HG02885 (cell line): ENCODE results near the gene BICD1.

Source experiments
- ATAC-seq: cut with Tn5 transposase; IDR thresholded peaks from one replicate; pipeline ENCODE4 v1.9.1; 2021; ENCODE audit warnings: mild to moderate bottlenecking; ENCODE audit not compliant: unreplicated experiment, poor library complexity

Gene BICD1

DNA sequence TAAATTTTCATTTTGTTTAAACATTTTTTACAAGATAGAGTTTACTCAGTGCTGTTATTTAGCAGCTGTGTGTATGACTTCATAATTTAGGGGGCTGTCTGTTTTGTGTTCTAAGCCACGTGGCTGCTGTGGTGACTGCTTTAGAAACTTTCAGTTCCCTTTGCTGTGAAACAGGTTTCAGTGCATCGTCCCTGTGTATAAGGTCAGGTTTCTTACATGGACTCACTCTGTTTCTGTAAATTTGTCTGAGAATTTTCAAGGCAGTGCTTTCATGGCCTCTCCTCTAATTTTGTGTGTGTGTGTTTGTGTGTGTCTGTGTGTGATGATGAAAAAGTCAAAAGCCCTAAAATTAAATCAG lies 32.4 kb downstream of the BICD1 start:
- peak; percentile 91 for ATAC-seq

DNA sequence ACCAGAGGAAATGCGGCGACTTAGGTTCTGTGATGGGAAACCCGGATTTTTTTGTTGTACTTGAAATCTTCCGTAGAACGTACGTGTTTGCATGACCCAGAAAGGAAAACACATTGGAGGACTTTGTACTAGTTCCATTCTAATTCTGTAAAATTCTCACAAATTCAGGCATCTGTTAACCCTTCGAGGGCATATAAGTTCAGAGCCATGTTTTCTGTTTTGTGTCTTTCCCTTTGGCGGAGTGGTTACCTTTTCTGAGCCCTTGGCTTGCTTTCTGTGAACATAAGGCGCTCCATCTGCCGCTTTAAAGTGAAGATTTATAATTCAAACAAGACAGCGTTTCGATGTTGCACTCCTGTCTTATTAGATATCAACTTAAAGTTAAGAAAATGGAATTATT lies 34.2 kb downstream of the BICD1 start:
- ATAC-seq = no peak

DNA sequence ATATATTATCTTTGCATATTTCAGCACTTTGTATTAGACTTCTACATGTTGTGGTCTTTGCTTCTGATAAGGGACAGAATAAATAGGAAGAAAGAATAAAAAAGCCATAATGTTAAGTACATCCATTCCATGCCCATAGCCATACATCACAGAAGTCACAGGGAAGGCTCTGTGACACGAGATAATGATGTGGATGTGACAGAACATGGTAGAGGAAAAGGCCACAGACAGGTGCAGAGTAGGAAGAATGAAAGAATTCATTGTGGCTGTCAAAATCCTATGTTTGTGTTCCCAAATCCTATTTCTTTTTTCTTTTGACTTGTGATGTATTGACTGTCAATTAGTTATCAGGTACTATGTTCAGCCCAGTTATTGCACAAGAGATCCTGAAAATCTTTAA lies 38.4 kb downstream of the BICD1 start:
- ATAC-seq = no peak

DNA sequence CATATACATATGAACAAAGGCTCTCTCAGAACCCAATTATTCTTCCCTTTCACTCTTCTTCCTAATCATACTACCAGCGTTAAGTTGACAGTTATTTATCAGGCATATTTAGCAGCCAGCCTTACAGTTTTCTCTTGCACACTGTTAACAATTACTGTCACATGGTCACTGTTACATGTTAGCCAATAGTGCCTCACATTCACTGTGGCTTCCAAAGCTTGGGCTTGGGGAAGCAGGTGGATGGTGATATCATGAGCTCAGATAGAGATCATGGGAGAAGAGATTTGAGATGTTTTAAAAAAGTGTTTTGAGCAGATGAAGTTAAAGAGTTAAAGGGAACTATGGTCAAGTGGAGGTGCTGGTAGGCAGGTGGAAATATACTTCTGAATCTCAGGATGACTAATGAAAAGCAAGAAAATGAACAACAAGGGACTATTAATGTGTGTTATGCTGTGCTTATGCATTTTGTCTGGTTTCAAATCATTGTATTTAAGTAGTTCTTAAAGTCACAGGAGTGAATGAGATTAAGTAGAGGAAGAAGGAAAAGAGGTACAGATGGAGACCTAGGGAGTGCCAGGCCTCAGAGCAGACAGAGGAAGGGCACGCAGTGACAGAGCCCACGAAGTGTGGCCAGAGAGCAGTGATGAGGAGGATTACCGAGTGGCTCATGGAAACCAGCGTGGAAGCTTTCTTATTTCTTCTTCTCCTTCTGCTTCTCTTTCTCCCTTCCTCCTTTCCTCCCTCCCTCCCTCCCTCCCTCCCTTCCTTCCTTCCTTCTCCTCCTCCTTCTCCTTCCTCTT lies 39.6 kb downstream of the BICD1 start:
- peak; percentile 87 for ATAC-seq

DNA sequence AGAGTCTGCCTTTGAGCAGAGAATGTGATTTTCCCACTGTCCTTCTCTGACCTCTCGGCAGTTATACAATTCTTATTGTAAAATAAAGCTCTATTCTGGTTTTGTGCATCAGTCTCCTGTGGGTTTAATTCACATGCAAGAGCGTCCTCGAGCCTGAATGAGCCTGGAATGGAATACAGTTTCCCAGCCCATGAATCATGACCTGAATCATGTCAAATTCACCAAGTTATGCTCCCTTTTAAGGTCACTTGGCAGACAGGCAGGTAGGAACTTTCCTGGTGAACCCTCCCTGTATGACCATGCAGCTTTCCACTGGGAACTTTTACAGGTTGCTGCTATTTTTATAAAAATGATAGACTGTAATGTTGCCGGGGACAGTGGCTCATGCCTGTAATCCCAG lies 41.7 kb downstream of the BICD1 start:
- no peak for ATAC-seq

DNA sequence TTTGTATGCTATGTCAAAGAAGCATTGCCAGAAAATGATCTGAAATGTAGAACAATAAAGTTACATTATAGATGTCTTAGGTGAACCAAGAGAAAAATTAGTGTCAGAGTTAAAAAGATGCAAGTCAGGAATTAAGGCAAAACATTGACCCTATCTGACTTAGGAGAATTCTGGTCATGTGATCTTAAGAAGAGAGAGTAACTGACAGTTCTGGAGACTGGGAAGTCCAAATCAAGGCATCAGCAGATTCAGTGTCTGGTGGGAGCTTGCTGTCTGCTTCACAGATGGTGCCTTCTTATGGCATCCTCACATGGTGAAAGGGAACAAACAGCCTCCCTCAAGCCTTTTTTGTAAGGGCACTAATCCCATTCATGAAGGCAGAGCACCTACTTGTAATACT lies 42.8 kb downstream of the BICD1 start:
- no peak for ATAC-seq

DNA sequence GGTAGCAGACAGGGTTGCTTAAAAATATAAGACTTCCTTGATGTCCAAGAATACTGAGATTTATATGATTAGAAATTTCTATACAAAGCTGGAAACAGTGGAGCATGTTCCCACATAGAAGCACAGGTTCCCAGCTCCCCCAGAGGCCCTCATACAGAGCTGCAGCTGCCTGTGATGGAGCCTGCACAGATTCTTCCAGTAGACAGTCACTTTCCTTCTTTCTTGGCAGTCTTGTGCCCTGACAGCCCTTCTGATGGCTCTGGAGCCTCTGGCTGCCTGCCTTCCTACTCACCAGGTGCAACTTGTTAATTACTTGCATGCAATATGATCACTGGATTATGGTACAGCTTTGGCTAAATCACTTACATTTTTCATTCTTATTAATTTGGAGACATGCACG lies 44.4 kb downstream of the BICD1 start:
- ATAC-seq = no peak

DNA sequence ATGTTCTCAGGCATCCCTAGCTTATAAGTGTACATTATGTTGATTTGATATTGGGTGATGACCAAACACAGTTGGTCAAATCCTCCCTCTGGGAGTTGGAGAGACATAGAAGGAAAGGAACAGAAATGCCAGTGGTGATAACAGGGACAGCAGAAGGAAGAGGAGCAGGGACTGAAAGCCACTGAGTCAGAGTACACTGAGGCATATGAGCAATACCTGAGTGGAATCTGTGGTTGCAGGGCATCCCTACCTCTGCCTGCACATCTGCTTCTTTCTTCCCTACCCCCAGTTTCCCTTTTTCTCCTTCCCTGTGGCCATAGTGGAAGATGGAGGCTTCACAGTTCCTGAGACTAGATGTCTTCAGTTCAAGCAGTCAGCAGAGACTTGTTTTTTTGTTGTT lies 44.9 kb downstream of the BICD1 start:
- no peak for ATAC-seq

DNA sequence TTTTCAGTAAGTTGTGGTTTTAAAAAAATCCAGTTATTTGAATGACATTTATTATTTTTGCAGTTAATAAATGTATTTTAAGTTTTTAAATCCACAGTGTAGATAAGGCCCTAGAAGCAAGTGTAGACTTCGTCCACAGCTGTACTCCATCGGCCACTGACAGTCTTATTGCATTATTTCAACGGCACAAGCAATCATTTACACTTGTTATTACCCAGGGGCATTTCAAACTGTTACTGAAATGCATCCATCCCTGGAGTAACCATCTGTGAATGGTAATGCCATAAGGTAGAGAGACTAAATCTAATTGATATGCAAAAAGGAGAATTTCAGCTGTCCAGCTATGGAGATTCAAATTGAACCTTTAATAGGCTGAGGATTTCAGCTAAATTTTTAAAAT lies 48.4 kb downstream of the BICD1 start:
- no peak for ATAC-seq

DNA sequence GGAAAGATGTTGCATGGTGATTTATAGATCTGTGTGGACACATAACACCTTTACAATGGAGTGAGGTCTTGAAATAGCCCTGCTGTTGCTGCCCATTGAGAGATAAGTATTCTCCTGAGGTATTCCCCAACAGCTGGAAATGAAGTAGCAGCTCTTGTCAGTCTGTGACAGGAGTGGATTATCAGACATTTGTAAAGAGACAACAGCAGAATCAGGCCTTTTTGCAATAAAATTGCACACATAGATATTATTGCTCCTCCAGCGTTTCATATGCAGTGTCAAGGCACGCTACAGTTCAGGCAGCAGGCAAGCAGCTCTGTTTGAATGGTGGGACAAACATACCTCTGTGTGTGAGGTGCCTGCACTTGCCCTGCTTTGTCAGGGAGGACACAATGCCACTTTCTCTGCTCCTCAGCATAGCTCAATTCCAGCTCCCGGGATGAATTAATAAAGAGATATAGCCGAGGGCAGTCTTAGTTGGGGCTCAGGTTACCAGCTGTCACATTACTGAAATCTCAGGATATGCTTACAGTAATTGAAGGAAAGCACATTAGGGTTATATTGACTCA lies 49.4 kb downstream of the BICD1 start:
- ATAC-seq = no peak

DNA sequence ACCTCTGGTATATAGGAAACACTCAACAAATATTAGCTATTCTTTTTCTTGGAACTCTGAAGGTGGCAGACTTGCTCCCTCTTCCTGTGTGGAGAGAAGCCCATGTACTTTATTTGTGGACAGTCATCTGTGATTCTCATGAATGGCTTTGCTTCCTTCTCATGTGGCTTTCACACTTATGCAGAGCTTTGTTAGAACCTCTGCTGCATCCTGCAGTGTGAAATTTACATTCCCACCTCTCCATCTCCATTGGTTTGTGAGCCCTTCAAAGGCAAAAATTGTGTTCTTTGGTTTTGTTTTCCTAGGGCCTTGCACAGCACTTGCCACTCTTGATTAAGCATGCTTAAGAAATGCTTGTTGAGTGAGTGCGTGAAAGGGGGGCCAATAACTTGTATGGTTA lies 51.9 kb downstream of the BICD1 start:
- ATAC-seq = no peak

DNA sequence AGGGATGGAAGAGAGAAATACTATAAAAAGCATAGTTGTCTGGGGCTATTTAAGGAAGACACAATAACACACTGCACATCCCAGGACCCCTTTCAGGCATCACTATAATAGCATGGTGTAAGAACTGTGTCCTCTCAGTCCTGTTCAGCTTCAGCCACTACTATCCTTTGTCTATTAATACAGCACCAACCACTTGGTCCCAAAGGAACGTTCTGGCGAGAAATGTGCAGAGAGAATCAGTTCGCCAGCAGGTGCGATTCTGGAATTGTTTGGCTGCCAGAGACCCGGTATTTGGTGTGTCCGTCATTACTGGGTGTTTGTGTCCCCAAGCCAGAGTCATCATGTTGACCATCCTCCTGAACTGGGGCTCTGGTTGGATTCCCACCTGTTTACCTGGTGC lies 52.7 kb downstream of the BICD1 start:
- ATAC-seq = no peak

DNA sequence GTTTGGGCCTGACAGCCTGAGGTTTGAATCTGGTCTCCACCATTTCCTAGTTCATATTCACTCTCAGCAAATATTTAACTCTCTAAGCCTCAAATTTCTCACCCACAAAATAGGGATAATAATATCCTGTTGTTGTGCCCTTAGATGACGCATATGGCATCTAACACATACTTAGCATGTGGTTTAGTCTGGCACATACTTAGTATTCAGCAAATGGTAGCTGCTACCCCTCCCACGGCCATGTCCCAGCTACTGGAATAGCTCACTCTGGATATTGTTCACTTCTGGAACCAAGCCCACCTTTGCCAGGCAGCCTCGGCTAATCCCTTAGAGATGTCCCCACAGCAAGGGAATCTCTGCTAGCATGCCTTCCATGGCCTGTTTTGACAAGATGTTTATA lies 53.3 kb downstream of the BICD1 start:
- no peak for ATAC-seq

DNA sequence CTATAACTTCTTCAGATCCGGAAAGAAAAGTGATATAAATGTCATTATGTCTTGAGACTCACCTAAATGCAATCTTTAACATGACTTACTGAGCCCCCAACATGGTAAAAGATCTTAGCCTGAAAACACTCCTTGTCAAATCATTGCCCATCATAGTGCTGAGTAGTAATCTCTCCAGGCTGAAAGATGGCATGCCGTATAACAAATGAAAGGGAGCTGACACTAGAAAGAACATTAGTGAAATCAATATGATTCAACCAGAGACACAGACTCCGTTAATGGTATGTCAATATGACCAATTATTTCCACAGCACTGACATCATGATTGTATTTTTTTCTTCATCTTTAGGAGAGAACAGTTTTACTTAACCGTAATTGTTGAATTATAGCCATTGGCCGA lies 54.4 kb downstream of the BICD1 start:
- no peak for ATAC-seq

DNA sequence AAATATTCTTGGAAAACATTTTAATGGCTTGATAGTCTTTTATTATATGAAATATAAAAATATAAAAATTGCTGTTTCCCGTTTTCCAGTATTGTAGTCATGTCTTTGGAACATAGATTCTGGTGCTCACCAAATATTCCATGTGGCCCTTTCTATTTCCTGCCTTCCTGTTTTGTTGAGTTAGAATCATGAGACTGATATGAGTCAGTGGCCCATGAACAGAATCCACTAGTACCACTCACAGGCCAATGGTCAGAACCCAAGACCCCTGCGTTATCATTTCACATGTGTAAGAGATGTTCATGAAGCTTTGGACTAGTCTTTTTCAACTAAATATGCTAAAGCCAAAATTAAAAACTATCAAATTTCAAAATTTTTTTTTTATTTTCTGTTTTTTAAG lies 56.9 kb downstream of the BICD1 start:
- ATAC-seq = no peak

DNA sequence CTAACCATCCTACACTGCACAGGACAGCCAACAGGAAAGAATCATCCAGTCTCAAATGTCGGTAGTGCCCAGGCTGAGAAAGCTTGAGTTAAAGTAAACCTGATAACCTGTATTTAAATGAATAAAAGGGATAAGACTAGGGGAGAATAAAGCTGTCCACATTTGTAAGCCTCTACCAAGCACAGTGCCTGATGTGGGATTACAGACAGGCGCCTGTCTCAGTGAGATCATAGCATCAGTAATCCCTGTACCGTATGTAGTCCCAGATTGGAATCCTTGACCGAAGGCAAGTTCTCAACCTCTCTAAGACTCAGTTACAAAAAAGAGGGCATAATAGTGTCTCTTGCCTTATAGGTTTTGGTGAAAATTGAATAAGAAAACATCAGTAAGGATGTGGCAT lies 59.9 kb downstream of the BICD1 start:
- ATAC-seq = no peak

DNA sequence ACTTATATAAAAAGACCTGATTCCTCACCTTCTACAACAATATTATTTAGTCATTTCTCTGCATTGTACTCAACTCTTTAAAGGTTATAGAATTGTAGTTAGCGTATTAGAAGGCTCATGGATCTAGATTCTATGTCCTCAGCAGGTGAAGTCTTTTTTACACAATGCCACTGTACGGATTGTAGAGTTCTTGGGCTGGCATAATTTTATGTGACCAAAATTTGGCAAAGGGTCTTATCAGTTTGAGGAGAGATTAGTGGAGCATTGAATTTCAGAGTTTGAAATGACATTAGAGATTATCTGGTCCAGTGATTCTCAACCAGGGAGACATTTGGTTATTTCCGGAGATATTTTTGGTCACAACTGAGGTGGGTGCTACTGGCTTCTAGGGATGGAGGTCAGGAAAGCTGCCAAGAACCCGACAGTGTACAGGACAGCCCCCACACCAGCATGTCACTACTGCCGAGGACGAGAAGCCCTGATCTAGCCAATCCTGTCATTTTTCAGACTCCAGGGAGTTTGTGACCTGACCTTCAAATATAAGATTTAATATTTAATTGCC lies 63.9 kb downstream of the BICD1 start:
- ATAC-seq = no peak

DNA sequence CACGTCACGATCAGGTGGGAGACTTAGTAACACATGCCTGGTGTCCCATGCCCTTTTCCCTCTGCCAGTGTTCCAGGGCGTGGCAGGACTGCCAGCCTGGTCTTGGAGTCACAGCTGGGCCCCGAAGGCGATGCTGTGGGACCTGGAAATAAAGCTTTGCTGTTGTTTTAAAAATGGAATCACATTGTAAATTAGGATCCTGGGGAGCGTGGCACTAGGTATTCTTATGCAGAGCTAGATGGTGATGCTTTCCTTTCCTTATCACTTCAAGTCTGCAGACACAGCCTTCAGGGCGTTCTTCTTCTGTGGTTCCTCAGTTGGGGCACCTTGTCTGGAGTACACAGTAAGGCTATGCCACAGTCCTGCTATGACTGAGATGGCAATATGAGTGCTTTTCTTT lies 64.6 kb downstream of the BICD1 start:
- ATAC-seq = no peak

DNA sequence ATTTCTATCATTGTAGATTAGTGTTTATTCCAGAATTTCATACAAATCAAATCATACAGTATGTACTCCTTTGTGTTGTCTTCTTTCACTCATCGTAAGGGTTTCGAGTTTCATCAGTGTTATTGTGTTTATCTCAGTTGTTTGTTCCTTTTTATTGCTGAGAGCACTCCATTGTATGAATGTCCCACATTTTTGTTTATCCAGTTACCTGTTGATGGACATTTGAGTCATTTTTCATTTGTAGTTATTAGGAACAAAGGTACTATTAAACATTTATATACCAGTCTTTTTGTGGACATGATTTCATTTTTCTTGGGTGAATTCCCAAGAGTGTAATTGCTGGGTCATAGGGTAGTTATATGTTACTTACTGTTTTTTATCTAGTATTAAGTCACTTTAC lies 70.0 kb downstream of the BICD1 start:
- no peak for ATAC-seq

DNA sequence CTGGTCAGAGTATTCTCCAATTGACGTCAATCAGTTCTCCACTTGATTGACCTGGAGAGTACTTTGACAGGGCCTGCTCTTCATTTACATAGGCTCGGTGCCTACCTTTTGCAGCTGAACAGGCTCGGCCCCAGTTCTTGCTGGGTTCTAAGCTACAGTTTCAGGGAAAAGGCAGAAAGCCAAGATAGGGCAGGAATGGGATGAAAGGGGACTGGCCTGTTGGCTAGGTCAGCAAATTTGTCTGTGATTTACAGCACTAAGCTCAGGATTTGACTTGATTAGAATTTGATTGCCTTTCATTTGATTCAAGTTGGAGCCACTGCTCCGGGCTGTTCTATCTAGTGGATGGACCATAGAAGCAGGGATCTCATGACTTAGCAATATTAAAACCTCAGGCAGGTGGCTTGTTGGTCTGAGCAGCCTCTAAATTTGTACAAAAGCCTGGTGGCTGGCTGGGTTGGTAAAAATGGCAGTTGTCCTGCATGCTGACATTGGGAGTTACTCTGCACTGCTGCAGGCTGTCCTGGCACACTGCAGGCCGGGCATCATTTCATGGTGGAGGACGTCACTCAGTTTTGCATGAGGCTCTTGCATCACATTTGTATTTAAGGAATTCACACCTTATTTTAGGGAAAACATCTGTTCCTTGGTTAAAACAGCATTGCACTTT lies 71.8 kb downstream of the BICD1 start:
- ATAC-seq = no peak

DNA sequence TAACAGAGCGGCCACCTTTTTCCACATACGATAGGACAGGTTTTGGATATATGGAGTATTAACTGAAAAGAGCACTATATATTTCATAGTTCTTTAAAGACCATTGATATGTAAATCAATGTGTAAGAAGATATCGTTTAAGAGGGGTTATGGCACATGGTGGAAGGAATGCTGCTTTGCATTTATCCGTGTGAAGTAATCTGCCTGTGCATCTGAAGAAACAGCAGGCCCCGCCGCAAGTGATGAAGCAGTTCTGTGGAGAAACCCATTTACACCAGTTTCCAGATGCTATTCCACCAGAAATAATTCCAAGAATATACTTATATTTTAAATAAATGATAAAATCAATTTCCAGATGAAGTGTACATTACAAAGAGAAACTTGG lies 72.4 kb downstream of the BICD1 start:
- no peak for ATAC-seq
